HG02840 (cell line): Measurements from ENCODE around the gene PLA2G2D.
"Not testable (repeated sequence)": the region's sequence is repeated elsewhere in the genome, so short reads cannot be mapped to it uniquely, and the experiment has no call there.

Experiments
- ATAC-seq: cut with Tn5 transposase; IDR thresholded peaks from one replicate; pipeline ENCODE4 v1.9.1; 2021; ENCODE audit warnings: mild to moderate bottlenecking, moderate library complexity, moderate number of reproducible peaks; ENCODE audit not compliant: unreplicated experiment, low FRiP score

The PLA2G2D gene

DNA sequence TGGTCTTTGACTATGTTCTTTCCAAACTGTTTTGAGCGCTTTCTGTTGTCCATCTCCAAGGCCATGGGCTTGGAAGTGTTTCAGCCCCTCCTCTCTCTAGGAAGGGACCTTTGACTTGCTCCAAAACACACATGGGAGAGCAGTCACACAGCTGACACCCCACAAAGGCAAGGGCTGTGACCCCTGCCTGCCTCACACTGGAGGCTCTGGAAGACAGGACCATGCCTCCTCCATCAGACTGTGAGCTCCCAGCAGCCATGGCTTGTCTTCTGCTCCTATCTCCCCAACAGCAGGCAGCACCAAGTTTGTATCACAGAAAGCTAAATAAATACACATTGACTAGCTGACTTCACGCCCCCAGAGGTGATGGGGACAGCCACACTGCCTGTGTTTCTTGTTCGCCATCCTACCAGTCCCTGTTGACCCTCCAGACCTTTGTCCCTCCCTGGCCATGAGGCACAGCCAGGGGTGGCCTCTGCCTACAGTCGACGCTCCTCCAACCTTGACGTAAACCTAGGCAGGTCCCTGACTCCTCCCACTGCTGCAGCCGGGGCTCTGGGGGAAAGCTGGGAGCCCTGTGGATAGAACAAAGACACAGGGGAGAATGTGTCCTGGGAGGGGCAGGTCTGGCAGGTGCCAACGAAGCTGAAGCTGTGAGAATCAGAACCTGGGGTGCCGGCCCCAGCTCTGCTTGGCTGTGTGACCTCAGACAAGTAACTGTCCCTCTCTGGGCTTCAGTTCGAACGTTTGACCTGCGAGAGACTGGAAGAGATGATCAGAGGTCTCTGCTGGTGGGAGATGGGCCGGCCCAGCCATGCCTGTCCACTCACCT, 24.6 kb upstream of the PLA2G2D start:
- ATAC-seq, result no peak

DNA sequence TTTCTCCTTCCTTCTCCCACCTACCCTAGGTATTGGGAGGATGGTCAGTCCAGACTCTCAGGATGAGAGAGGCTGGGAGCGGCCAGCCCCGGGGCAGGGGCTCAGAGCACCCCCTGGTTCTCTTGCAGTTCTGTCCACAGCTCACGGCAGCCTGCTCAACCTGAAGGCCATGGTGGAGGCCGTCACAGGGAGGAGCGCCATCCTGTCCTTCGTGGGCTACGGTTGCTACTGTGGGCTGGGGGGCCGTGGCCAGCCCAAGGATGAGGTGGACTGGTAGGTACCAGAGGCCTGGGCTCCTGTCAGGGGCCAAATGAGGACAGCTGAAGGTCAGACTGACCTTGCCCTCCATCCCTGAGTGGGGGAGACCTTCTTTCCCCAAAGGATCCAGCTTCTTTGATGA, 24.0 kb upstream of the PLA2G2D start:
- ATAC-seq, result no peak

DNA sequence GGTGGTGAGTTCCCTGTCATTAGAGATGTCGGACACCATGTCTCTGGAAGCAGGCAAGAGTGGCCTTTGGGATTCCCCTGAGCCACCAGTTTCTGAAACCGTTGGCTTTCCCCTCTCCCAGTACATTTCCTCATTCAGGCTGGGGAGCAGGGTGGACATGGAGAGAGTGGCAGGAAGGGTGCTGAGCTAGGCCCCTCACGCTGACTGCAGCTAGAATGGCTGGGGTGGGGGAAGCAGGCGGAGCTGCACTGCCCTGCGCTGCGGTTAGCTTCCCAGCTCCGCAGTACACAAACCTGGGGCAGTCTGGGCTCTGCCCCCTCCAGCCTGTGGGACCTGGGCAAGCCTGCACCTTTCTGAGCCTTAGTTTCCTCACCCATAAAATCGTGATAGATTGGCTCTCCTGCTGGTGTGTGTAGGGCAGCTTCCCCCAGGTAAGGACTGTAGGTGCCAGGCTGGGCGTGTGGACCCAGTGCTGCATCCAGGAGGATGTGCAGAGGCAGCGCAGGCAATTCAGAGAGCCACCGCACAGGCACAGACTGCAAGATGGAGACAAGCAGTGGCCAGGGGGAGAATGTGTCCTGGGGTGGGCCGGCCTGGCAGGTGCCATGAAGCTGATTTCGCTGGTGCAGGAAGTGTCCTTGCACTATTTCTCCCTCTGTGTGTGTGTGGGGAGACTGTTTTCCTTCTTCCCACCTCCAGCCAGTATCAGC, 22.8 kb upstream of the PLA2G2D start:
- ATAC-seq, result no peak

DNA sequence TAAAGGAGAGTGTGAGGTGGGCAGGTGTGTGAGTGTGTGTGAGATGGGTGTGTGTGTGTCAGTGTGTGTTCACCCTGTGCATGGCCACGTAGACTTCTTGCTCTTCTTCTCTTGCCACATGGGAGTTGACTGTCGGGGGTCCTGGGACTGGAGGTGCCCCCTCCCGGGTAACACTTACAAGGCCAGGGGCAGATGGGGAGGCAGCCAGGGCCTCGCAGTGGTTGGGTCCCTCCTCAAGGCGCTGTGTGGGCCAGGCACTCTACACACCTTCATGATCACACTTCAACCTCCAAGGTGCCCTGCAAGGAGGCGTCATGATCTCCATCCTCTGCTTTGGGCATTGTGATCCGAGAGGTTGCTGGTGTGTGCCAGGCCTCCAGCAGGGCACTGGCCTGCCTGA, 22.1 kb upstream of the PLA2G2D start:
- ATAC-seq, result no peak

DNA sequence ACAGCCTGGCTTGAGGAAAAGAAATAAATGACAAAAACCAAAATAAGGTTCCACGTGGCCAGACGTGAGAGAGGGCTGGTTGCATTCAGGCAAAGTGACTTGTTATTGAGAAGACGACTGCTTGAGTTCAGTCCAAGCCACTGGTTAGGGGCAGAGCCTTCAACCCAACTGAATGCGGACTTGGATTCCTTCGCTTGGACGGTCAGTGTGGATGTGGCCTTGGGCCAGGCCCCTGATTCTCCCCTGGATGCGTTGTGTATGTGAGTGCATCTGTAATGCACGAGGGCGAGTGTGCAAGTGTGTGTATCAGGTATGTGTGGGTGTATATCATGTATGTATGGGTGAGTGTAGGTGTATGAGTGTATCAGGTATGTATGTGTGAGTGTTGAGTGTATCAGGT, 21.7 kb upstream of the PLA2G2D start:
- no peak for ATAC-seq

DNA sequence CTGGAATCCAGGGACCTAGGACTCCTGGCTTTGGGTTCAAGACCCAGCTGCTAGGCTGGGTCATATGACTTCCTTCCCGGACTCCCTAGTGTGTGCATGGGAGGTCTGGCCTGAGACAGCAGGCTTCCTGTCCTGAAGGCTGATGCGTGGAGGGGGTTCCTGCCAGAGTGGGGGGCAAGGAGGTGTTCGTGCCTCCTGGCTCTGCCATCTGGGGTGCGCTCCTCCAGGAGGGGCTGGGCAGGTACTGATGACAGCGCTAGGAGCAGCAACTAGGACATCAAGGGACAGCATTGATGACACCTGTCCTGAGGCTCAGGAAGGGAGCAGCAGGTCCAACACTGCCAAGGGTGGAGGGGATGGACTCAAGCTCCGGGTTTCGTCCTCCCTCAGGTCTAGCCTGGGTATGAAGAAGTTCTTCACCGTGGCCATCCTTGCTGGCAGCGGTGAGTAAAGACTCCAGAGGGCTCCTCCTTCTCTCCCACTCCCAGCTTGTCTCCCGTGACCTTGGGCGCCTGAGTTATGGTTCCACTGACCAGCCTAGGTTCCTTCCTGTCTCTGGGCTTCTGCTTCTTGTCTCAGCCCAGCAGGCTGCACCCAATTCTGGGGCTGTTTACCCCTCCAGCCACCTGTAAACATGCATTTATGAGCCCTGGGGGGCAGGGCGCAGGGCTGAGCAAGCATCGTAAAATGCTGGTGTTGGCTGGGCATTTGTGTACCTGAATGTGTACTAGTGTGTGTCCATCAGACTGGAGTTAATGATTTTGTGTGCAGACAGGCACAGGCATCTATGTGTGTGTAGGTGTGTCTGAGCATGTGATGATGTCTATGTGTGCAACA, 20.7 kb upstream of the PLA2G2D start:
- ATAC-seq, result no peak

DNA sequence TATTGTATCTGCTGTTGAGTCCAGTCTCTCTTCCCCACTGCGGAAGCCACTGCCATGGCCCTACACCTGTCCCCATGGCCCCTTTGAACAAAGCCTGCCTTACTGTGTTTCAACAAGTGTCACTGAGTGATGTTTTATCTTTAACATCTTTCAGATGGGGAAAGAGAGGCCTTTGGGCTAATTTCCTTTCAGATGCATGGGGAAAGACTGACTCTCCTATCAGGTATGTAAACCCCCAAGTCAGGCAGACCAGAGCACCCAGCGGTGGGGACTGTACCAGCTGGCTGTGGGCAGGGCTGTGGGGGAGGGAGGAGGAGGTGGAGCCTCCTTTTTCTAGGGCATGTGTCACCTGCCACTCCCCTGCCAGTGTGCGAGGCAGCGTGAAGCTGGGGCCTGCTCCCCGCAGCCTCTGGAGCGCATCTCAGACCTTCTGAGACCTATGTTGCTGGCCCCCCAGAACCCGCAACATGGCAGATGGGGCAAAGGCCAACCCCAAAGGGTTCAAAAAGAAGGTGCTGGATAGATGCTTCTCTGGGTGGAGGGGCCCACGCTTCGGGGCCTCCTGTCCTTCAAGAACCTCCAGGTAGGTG, 19.7 kb upstream of the PLA2G2D start, which contains the start of gene PLA2G2F:
Gene PLA2G2F, plus strand, starts transcription at position 363 of the 590 bp plus-strand sequence. Its CDS starts 105 bp downstream, at position 468.
- ATAC-seq, result no peak

DNA sequence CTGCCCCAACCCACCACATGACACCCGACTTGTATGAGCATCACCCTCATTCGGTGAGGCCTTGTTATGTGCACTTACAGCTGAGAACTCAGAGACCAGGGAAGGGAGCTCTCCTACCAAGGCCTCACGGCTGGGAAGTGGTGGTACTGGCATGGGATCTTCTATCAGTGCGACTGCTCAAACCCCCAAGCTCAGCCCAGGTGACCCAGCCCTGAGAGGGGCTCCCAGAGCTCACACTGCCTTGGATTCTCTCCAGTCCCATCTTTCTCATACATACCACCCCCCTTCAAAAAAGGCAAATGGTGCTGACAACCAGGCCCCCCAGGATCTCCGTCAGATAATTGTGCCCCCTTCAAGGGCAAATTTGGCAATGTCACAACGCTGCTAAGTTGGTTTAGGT, 19.0 kb upstream of the PLA2G2D start:
- ATAC-seq, result no peak

DNA sequence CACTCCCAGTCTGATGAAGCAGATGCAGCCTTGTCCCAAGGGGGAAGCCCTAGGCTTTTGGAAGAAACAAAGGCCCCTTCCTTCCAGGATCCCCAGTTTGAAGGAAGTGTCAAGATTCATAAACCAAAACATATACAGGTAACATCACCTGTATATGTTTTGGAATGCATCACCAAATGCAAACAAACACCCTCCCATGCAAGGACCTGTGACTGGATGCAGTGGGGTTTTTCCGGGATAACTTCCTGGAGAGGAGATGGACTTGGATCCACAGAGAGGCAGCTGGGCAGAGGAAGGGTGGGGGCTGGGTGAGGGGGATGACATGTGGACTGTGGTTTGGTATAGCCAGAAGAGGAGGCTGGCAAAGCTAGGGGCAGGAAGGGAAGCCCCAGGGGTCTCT, 18.3 kb upstream of the PLA2G2D start:
- no peak for ATAC-seq

DNA sequence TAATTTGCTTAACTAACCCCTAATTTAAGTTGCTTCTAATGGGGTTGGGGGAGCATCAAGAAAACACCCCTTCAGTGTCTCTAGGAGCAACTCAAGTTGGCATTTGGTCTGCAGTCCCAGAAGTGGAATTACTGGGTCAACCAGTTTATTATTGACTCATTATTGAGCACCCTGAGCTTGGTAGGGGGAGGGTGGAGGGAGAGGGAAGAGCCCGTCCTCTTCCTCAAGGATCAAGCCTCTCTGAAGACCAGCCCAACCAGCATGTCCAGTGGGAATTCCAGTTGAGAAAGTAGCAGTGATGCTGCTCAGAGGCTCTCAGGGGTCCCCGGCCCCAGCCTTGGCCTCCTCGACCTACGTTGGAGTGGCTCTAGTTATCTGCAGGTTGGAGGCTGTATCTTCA, 17.7 kb upstream of the PLA2G2D start:
- ATAC-seq, result no peak

DNA sequence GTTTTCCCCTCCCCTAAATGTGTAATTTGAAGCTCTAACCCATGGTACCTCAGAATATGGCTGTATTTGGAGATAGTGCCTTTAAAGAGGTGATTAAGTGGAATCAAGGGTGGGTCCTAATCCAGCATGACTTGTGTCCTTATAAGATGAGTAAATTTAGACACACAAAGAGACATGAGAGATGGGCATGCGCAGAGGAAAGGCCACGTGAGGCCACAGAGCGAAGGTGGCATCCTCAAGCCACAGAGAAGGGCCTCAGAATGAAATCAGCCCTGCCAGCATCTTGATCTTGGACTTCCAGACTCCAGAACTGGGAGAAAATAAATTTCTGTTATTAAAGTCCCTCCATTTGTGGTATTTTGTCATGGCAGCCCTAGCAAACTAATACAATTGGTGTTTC, 16.9 kb upstream of the PLA2G2D start:
- no peak for ATAC-seq

DNA sequence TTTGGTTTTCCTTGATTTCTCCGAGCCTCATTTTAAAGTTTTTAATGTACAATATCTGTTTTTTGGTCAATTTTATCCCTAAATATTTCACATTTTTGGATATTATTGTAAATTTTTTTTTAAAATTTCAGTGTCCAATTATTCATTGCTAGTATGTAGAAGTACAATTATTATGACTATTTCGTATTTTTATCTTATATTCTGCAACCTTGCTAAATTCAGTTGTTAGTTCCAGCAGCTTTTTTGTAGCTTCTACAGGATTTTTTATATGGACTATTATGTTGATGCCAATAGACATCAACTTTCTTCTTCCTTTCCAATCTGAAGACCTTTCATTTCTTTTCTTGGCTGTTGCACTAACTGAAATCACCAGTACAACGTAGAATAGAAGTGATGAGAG, 15.7 kb upstream of the PLA2G2D start:
- ATAC-seq, result no peak

DNA sequence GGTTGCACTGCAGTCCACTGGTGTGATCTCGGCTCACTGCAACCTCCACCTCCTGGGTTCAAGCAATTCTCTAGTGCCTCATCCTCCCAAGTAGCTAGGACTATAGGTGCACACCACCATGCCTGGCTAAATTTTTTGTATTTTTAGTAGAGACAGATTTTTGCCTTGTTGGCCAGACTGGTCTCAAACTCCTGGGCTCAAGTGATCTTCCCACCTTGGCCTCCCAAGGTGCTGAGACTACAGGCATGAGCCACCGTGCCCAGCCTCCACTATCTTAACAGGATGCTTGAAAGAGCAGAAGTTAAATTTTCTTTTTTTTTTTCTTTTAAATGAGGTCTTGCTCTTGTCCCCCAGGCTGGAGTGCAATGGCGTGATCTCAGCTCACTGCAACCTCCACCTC, 11.2 kb upstream of the PLA2G2D start:
- not testable (repeated sequence) for ATAC-seq

DNA sequence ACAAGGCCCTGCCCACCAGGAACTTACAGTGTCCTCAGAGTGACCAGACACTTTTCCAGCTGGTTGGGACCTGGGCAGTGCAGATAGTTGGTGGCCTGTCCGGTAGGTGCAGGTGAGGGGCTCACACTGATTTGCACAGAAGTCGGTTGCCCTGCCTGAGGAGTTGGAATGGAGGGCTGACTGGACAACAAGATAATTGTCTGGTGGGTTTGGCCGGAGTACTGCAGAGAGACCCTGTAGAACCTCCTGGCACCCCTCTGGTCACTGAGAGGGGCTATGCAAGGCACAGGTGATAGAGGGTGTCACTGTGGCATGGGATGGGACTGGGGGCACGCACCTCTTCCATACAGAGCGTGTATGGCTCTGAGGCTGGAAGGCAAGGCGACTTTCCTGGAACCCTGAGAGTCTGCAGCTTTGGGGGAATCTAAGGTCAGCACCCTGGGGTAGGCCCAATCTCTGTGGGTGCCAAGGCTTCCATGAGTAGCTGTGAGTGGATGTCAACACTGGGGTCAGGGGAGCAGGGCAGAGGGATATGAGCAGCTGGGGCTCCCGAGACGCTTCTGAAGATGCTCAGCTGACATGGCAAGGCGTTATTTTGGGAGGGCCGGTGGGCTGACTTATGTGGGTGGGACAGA, 7.6 kb upstream of the PLA2G2D start:
- ATAC-seq, result no peak

DNA sequence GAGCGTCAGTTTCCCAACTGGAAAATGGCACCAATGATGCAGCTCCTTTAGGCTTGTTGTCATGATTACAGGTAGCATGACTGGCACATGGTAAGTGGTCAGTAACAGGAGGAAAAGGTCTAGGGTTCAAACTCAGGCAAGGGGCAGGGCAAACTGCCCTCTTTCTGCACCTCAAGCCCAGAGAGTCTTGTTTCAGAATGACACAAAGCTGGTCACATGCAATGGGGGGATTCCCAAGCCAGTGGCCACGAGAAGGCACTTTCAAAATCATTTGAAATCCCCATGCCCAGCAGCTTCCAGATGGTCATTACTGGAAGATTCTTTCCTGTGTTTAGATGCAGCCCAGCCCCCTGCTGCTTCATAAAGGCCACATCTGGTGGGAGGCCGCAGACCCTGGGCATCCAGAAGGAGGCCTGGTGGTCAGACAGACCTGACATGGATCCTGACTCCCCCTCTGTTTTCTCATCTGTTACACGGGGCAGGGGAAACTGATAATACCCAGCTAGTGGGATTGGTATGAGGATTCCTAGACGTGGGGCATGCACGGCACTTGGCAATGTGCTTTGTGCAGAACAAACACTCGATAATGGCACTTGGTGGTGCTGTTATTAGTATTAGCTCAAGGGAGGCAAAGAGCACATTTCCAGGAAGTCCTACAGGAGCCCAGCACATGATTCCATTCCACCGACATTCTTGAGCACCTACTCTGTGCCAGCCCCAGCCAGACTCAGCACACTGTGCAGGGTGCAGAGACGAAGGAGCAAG, 6.9 kb upstream of the PLA2G2D start:
- no peak for ATAC-seq

DNA sequence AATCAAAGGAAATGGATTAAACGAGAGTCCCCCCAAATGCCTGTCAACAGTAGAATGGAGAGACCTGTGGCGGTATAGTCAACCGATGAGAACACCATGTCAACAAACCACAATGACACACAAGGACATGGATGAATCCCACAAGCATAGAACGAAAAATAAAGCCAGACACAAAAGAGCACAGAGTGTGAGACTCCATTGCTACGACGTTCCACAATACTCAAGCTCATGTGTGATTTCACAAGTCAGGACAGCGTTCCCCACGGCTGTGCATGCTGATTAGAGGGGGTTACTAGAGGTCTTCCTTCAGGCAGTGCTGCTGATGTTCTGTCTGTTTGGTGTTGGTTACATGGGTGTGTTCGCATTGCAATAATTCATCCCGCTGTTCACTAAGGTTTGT, 5.8 kb upstream of the PLA2G2D start:
- ATAC-seq, result no peak

DNA sequence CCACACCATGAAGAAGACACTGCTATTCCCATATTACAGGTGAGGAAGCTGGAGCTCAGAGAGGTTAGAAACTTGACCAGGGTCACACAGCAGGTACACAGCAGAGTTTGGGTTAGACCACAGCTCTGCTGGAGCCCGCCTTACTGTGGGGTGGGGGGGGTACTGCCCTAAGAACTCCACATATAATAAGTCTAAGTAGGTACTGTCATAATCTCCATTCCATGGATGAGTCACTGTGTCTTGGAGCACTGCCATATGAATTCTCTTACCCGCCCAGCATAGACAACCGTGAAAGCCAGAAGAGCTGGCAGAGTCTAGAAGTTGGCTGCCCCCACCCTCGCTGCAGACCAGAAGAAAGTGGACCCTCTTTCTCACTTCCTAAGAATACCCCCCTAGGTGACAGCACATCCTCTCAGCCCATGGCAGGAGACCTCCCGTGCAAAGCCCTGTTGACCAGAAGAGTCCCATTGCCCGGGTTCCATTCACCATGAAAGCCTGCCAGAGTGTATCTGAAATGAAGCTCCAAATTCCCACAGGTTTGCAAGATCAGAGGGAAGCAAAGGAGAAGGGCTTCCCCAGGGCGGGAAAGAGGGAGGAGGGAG, 5.2 kb upstream of the PLA2G2D start:
- no peak for ATAC-seq

DNA sequence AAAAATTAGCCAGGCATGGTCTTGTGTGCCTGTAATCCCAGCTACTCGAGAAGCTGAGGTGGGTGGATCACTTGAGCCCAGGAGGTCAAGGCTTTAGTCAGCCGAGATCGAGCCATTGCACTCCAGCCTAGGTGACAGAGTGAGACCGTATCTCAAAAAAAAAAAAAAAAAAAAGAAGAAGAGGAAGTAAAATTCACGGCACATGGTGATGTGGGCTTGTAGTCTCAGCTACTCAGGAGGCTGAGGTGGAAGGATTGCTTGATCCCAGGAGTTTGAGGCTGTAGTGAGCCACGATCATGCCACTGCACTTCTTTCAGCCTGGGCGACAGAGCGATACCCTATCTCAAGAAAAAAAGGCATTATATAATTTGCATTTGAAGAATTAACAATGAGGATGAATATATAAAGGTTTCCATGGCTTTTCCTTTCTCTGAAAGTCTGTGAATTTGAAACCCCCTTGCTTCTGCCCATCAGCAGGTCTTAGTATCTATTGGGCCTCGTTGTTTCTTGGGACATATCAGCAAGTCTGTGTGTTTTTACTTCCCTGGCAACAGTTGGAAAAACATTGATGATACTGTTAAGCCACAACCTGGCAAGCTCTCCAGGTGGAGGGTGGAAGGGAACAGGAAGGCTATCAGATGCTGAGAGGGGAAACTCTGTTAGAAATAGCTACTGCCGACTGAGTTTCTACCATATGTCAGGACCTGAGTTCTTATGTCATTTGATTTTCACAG, 4.6 kb upstream of the PLA2G2D start:
- no peak for ATAC-seq
